ENCODE results near the gene MEN1. TPM values are rescaled to one million over a fixed set of nuclear protein-coding genes. Genes with fewer than 3 reads are reported as not detected.
A peak's percentile ranks its signal among the peaks of the same experiment; 100 is the strongest.

MEN1 gene
- total and polyA plus RNA-seq, 2 of the 13 experiments (the other 11 are each of a cell fraction or from before 2014, with no cell fraction given) = 20.5 to 27.3 TPM

DNA sequence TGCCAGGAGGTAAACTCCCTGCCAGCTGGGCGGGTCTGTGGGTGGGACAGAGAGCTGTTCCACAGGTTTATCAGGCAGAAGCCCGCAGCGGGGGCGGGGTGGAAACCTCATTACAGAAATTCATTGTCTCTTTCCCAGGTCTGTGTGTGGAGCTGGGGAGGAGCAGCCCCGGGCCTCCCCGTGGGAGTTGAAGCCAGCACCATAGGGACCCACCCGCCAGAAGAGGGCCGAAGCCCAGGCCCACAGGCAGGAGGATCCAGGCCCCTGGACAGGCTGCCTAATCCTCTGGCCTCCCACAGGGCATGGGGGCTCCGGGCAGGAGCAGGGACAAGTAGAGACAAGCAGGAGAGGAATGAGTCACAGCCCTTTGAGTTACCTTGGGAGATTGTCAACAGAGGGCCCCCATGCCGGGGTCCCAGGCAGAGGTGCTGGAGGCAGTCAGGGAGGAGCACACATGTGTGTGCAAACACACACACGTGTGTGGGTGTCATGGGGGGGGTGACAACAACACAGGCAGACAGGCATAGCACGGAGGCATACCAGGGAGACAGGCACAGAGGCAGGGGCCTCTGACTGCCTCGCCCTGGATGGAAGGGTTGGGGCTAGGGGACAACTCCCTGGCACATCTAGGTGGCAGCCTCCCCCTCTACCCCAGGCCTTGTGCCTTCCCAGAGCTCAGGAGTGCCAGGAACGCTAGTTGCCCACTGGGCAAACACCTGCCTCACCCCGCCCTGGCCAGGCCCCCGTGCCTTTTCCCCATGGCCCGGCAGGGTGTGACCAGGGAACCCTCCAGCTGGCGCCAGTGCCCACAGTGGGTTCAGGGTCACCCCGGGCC is 32.7 kb upstream of the MEN1 start (continued):
- TF ChIP-seq, protein P1, sequence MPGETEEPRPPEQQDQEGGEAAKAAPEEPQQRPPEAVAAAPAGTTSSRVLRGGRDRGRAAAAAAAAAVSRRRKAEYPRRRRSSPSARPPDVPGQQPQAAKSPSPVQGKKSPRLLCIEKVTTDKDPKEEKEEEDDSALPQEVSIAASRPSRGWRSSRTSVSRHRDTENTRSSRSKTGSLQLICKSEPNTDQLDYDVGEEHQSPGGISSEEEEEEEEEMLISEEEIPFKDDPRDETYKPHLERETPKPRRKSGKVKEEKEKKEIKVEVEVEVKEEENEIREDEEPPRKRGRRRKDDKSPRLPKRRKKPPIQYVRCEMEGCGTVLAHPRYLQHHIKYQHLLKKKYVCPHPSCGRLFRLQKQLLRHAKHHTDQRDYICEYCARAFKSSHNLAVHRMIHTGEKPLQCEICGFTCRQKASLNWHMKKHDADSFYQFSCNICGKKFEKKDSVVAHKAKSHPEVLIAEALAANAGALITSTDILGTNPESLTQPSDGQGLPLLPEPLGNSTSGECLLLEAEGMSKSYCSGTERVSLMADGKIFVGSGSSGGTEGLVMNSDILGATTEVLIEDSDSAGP (CRISPR knock-in tag; IDR thresholded peaks at IDR 0.05; ENCODE audit: borderline replicate concordance) = no peak
- TF ChIP-seq ZNF746 (CRISPR knock-in tag; IDR thresholded peaks at IDR 0.05) (no peak), ZNF713 (CRISPR knock-in tag; IDR thresholded peaks at IDR 0.05) (no peak), SOX5 (CRISPR knock-in tag; IDR thresholded peaks at IDR 0.05; ENCODE audit: borderline replicate concordance) (peak; percentile 15; the same call in 1 of the 2 replicates), FOXO1 (CRISPR knock-in tag; IDR thresholded peaks at IDR 0.05) (peak; percentile 43), HDAC1 (CRISPR knock-in tag; IDR thresholded peaks at IDR 0.05) (no peak), TMF1 (CRISPR knock-in tag; IDR thresholded peaks at IDR 0.05; ENCODE audit: low read depth) (no peak), TGIF2 (CRISPR knock-in tag; IDR thresholded peaks at IDR 0.05) (peak; percentile 82), ATF1 (CRISPR knock-in tag; IDR thresholded peaks at IDR 0.05) (no peak), TEAD3 (CRISPR knock-in tag; optimal IDR thresholded peaks at IDR 0.05; ENCODE audit: borderline replicate concordance) (peak; percentile 78)
- TF ChIP-seq, protein P2, sequence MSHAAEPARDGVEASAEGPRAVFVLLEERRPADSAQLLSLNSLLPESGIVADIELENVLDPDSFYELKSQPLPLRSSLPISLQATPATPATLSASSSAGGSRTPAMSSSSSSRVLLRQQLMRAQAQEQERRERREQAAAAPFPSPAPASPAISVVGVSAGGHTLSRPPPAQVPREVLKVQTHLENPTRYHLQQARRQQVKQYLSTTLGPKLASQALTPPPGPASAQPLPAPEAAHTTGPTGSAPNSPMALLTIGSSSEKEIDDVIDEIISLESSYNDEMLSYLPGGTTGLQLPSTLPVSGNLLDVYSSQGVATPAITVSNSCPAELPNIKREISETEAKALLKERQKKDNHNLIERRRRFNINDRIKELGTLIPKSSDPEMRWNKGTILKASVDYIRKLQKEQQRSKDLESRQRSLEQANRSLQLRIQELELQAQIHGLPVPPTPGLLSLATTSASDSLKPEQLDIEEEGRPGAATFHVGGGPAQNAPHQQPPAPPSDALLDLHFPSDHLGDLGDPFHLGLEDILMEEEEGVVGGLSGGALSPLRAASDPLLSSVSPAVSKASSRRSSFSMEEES (CRISPR knock-in tag; IDR thresholded peaks at IDR 0.05) = no peak
- TF ChIP-seq, protein P3, sequence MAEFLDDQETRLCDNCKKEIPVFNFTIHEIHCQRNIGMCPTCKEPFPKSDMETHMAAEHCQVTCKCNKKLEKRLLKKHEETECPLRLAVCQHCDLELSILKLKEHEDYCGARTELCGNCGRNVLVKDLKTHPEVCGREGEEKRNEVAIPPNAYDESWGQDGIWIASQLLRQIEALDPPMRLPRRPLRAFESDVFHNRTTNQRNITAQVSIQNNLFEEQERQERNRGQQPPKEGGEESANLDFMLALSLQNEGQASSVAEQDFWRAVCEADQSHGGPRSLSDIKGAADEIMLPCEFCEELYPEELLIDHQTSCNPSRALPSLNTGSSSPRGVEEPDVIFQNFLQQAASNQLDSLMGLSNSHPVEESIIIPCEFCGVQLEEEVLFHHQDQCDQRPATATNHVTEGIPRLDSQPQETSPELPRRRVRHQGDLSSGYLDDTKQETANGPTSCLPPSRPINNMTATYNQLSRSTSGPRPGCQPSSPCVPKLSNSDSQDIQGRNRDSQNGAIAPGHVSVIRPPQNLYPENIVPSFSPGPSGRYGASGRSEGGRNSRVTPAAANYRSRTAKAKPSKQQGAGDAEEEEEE (CRISPR knock-in tag; IDR thresholded peaks at IDR 0.05; ENCODE audit: borderline replicate concordance) = no peak
- TF ChIP-seq, protein P4, sequence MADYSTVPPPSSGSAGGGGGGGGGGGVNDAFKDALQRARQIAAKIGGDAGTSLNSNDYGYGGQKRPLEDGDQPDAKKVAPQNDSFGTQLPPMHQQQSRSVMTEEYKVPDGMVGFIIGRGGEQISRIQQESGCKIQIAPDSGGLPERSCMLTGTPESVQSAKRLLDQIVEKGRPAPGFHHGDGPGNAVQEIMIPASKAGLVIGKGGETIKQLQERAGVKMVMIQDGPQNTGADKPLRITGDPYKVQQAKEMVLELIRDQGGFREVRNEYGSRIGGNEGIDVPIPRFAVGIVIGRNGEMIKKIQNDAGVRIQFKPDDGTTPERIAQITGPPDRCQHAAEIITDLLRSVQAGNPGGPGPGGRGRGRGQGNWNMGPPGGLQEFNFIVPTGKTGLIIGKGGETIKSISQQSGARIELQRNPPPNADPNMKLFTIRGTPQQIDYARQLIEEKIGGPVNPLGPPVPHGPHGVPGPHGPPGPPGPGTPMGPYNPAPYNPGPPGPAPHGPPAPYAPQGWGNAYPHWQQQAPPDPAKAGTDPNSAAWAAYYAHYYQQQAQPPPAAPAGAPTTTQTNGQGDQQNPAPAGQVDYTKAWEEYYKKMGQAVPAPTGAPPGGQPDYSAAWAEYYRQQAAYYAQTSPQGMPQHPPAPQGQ (CRISPR knock-in tag; IDR thresholded peaks at IDR 0.05; ENCODE audit: borderline replicate concordance) = no peak
- TF ChIP-seq, protein P5, sequence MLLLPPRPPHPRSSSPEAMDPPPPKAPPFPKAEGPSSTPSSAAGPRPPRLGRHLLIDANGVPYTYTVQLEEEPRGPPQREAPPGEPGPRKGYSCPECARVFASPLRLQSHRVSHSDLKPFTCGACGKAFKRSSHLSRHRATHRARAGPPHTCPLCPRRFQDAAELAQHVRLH (CRISPR knock-in tag; IDR thresholded peaks at IDR 0.05; ENCODE audit: borderline replicate concordance, low read depth) = 0 out of 2 replicates have a peak, but pooled peaks have one; percentile 32
- TF ChIP-seq, protein P6, sequence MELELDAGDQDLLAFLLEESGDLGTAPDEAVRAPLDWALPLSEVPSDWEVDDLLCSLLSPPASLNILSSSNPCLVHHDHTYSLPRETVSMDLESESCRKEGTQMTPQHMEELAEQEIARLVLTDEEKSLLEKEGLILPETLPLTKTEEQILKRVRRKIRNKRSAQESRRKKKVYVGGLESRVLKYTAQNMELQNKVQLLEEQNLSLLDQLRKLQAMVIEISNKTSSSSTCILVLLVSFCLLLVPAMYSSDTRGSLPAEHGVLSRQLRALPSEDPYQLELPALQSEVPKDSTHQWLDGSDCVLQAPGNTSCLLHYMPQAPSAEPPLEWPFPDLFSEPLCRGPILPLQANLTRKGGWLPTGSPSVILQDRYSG (CRISPR knock-in tag; IDR thresholded peaks at IDR 0.05) = no peak
- TF ChIP-seq, protein P7, sequence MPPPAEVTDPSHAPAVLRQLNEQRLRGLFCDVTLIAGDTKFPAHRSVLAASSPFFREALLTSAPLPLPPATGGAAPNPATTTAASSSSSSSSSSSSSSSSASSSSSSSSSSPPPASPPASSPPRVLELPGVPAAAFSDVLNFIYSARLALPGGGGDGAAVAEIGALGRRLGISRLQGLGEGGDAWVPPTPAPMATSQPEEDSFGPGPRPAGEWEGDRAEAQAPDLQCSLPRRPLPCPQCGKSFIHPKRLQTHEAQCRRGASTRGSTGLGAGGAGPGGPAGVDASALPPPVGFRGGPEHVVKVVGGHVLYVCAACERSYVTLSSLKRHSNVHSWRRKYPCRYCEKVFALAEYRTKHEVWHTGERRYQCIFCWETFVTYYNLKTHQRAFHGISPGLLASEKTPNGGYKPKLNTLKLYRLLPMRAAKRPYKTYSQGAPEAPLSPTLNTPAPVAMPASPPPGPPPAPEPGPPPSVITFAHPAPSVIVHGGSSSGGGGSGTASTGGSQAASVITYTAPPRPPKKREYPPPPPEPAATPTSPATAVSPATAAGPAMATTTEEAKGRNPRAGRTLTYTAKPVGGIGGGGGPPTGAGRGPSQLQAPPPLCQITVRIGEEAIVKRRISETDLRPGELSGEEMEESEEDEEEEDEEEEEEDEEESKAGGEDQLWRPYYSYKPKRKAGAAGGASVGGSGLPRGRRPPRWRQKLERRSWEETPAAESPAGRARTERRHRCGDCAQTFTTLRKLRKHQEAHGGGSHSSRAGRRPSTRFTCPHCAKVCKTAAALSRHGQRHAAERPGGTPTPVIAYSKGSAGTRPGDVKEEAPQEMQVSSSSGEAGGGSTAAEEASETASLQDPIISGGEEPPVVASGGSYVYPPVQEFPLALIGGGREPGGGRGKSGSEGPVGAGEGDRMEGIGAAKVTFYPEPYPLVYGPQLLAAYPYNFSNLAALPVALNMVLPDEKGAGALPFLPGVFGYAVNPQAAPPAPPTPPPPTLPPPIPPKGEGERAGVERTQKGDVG (CRISPR knock-in tag; IDR thresholded peaks at IDR 0.05; ENCODE audit: borderline replicate concordance) = no peak

Data from HepG2 (cell line).